Raji (cell line): ENCODE results near the gene RAB20.

ENCODE experiments used
- POLR2A ChIP-seq: IDR thresholded peaks from 2 replicates; pipeline ENCODE4 v1.6.1; 2011; ENCODE audit warnings: low read depth, low read length, control low read depth; ENCODE audit not compliant: insufficient read depth

The RAB20 gene

DNA sequence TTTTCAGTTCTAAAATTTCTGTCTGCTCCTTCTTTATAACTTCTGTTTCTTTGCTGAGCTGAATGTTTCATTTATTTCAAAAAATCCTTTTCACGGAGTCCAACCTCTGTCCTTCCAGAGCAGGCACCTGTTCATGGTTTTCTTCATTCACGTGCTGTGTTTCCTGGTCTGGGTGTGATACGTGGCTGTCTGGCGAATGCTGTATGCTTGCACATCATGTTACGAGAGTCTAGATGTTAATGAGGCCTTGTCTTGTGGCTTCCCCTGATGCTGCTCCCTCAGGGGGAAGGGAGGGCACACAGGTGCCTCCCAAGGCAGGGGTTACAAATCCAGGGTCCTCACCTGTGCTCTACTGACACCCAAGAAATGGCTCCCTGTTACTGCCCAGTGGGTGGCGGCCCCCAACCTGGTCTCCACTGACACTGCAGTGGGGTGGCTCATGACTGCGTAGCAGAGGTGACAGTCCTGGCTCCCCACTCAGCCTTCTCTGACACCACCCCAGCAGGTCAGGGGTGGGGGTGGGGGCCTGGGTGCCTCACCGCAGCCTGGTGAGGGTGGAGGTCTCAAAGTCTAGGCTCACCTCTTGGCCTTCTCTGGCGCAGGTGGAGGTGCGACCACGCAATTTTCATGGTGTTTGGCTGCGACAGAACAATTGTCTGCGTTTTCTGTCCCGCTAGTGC, 20.1 kb upstream of the RAB20 start:
- no peak for TF ChIP-seq POLR2A

DNA sequence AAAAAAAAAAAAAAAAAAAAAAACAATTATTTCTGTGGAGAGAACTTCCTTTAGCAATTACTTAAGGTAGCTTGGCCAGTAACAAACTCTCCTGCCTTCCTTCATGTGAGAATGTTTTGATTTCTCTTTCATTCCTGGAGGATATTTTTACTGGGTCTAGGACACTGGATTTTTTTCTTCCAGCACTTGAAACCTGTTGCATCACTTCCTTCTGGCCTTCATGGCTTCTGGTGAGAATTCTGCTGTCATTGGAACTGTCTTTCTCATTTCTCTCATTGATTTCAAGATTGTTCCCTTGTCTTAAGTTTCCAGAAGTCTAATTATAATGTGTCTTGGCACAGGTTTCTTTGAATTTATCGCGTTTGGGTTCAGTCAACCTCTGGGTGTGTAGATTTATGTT, 19.3 kb upstream of the RAB20 start:
- TF ChIP-seq POLR2A = no peak

DNA sequence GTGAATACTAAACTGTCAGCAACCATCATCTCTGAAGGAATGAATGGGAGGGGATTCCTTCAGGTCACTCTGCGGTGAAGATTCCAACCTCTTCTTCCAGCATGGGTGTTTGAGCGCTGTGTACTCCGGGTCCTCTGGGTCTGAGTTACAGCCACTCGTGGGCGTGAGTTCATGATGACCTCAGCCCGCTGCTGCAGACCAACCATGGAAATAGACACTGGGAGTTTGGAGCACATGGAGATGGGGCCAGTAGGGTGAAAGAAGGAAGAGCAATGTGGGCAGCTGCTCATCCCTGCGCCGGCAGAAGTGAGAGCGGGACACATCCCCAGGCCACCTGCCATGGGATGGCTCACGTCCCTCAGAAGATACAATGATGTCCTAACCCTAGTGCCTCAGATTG, 16.8 kb upstream of the RAB20 start:
- no peak for TF ChIP-seq POLR2A

DNA sequence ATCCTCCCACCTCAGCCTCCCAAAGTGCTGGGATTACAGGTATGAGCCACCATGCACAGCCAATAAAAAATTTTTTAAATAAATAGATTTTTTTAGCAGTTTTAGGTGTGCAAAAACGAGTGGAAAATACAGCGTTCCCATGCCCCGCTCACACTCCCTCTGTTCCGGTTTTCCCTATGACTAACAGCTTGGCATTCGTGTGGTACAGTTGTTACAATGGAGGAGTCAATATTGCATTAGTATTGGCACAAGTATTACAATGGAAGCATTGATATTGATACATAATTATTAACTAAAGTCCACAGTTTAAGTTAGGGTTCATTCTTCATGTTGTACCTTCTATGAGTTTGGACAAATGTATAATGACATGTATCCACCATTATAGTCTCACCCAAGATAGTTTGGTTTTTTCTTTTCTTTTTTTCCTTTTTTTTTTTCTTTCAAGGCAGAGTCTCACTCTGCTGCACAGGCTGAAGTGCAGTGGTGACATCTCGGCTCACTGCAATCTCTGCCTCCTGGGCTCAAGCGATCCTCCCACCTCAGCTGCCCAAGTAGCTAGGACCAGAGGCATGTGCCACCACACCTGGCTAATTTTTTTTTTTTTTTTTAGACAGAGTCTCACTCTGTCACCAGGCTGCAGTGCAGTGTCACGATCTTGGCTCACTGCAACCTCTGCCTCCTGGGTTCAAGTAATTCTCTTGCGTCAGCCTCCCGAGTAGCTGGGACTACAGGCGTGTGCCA, 15.4 kb upstream of the RAB20 start:
- no peak for TF ChIP-seq POLR2A

DNA sequence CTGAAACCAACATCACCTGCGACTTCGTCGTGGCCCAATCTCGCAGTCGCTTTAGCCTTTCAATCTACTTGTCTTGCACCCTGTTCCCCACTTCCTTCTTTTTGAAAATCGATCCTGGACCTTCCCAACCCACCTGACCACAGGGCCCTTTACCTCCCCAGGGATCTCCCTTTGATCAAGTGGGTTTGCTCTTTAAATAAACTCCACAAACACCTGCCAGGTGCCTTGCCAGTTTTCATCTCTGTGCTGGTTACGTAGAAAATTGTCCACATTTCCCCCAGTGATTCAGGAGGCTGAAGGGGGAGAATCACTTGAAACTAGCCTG, 14.5 kb upstream of the RAB20 start:
- TF ChIP-seq POLR2A = no peak

DNA sequence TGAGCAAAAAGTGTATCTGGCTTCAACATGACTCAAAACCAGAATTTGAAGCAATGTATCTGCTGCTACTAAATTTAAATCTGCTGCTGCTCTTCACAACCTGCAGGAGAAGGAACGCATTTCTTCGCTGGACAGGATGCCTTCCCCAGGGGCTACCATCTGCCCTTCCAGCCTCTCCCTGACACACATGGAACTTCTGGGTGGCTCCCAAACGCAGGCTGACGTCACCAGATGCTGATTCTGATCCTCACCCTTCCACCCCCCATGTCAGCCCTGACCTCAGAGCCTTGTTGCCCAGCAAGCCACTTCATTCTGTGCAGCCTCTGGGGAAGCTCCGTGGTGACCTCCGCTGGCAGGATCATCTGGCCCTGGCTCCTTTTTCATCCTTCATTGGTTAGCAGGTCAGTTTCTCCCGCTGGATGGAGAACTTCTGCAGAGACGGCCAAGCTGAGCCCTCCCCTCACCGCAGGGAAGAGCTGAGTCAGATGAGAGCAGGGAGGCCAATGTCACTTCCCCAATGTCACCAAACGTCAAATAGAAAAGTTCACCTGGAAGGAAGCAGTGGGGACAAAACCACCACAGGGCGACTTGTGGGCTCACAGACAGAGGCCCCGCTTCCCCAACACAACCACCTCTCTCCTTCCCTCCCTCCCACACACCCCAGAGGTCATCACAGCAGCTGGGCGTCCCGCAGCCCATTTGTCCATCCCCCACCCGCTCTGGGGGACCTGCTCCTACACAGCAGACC, 14.0 kb upstream of the RAB20 start:
- TF ChIP-seq POLR2A = no peak

DNA sequence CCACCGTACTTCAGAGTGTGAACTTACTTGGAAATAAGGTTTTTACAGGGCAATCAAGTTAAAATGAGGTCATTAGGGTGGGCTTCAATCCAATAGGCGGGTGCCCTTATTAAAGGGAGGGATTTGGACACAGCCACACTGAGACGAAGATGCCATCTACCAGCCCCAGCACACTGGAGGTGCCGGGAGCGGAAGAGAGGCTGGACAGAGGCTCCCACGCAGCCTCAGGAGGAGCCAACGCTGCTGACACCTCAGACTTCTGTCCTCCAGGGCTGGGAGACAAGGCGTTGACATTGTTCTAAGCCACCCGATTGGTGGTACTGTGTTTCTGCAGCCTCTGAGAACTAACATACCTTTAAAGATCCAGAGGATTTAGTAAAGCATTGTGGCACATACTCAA, 12.6 kb upstream of the RAB20 start:
- TF ChIP-seq POLR2A = no peak

DNA sequence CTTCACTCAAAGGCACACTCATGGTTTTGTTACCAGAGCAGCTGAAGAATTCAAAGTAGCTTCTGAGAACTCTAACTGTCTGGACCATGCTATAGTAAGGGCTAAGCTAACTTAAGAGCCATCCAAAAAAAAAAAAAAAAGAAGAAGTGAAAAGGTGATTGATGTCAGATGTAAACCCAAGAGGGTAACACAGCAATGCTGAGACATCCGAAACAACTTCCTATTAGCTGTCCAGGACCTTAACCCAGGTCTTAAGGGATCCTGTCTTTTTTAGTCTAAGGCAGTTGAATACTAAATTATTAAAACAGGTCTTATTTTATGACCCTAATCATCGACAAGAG, 11.2 kb upstream of the RAB20 start:
- TF ChIP-seq POLR2A = no peak

DNA sequence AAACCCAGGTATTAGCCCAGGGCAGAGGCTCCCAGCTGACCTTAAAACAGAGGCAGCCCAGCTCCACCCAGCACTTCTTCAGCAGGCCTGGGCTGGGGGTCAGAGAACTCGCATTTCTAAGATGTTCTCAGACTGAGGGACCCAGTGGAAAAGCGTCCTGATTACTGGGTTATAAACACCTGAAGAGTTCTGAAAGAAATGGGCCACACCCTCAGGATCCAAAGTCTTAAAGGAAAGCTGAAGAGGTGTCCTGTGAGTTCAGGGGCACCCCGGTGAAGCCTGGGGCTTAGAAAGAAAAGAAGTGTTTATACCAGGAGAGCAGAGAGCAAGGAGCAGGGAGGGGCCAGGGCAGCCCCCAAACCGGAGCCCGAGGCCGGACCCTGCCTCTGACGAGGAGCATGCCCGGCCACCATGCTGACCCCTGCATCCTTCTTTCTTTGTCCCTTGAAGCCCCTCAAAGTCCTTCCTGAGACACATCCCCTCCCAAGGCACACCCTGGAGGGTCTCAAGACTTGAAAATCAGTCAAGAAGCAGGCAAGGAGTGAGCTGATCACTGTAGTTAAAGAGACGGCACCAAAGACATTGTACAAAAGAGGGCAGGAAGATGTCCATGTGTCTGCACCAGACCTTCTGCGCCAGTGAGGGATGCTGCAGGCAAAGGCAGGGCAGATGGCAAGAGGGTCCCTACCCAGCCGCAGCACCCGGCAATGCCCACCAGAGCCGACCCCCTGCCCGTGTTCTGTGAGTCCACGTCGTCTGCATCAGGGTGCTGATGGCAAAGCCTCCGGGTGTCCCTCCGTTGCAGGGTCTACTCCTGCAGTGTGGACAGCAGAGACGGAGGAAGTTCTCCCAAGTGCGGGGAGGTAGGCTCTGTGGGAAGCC, 10.6 kb upstream of the RAB20 start:
- no peak for TF ChIP-seq POLR2A

DNA sequence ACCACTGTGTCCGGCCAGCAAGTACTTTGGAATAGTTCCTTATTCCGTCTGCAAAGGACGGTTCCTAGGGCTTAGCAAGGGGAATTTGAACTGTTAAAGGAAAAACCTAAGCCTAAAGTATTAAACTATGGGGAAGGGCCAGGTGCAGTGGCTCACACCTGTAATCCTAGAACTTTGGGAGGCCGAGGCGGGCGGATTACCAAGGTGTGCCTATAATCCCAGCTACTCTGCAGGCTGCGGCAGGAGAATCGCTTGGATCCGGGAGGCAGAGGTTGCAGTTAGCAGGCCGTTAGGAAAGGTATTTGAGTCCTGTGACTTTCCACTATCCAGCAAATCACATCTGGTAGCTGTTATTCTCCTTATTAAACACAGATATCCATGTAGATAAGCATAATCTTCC, 9.4 kb upstream of the RAB20 start:
- no peak for TF ChIP-seq POLR2A

DNA sequence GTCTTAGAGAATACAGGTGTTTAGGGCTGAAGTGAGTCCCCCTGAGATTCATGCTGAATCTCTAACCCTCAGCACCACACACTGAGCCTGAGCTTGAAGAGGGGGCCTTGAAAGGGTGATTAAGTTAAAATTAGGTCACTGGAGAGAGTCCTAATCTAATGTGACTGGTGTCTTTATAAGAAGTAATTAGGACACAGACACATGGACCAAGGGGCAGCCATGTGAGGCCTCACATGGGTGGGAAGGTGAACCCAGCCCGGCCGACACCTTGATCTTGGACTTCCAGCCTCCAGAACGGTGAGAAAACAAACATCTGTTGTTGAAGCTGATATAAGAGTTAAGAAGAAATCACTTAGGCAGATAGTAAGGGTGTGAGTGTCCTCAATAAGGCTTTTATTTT, 7.1 kb upstream of the RAB20 start:
- no peak for TF ChIP-seq POLR2A

DNA sequence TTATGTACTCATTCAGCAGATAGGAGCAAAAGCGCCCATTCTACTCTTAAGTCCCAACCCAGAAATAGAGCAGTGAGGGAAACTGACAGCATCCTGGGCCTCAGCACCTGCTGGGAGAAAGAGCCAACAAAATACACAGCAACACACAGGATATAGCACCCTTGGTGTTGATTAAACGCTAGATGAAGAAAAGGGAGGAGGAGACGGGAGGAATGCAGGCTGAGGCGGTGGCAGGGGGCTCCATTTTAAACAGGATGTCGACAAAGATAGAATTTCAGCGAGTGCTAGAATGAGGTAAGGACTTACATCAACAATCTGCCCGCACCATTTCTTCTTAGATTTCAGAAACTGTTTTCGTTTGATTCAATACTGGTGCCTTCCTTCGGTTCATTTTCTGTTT, 4.6 kb upstream of the RAB20 start:
- TF ChIP-seq POLR2A = no peak

DNA sequence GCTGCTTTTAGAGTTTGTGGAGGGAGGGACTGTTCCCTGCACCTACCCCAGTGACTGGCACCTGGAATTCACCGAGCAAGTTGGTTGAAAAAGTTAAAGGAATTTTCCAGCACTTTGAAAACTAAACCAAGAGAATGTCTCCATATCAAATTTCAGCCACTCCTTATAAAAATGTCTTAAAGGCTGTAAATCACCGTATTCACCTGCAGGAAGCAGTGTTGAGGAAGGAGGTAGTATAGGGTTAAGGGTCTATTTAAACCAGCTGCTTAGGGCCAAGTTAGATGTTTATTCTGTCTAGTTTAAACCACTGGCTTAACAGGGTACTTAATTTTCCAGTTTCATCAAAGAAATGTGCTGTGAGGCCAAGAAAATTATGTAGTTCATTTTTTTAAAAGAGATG, 3.8 kb upstream of the RAB20 start:
- TF ChIP-seq POLR2A = no peak

DNA sequence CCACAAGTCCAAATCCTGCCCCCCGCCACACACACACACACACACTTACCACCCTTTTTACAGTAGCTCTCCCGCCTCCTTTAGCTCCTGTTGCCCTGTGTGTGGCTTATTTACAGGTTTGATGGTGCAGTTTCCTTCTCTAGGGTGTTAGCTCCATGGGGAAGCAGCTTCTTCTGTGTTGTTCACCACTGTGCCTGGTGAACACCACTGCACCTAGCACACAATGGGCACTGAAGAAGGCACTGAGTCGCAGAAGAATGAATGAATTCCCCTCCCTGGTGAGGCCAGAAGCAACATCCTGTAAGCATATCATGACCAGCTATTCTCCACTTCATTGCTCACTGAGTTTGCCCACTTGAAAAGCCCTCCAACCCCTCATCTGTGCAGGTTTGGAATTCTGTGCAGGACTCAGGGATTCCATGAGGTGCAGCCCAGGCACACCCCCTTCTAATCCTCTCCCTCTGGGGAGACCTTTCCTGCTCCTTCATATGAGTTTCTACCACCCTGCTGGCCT, 3.0 kb upstream of the RAB20 start:
- no peak for TF ChIP-seq POLR2A

DNA sequence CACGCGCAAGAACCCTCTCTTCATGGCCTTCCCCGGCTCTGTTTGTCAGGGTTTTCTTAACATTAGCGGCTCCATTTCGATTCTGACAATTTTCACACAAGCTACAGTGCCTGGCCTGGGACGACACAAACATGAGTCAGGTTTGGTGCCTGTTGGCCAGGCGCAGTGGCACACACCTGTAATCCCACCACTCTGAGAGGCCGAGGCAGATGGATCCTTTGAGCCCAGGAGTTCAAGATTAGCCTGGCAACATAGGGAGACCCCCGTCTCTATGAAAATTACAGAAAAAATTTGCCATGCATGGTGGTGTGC, 1.9 kb upstream of the RAB20 start:
- TF ChIP-seq POLR2A = no peak

DNA sequence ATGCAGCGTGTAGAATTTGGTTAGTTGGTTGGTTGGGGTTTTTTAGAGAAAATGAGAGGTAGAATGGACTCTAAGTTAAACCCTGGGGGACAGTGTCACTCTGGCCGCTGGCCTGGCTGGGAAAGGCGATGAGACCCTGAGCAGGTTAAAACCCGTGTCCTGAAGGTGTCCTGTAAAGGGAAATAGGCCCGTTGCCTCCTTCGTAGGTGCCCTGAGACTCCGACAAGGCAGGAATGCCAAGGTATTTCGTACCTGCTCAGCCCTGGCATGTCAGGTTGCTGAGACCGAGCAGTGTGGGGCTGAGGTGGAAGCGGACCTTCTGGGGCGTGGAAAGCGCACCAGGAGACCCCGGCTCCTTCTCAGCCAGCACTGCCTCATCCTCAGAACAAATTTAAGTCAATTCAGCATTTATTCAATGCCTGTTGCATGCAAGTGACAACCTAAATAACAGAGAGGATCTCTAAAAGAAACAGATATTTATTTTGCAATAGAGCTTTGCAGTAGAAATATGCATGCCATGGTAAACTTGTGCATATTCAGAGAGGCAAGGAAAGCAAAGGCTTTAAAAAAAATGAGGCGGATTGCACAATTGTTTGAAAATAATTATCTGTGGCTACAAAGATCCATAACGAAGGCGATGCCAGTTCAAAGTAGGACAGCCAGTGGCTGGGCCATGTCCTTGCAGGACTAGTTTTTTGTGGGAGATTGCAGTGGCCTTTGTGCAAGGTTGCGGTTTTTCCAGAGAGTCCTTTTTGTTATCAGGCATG, 1.4 kb upstream of the RAB20 start:
- no peak for TF ChIP-seq POLR2A
